Spleen (tissue), 7 donors: ENCODE results near the gene CDK8.

ENCODE experiments used
- POLR2A ChIP-seq, 3 donors: fragments of 450-650 bp; IDR thresholded peaks; one replicate each; pipeline ENCODE4 v1.5.1; 2017; ENCODE audit warnings: antibody characterized with exemption in 3 of 3, mild to moderate bottlenecking in 1 of 3
- POLR2AphosphoS5 ChIP-seq, 3 donors: sonication (generic); formaldehyde crosslinking; IDR thresholded peaks; one replicate each; pipeline ENCODE4 v1.5.1; 2017; ENCODE audit warnings: antibody characterized with exemption in 3 of 3
- TF ChIP-seq, protein P1 (sequence below), 11 experiments: fragments of 200-600 bp in 7 of 11; fragments of 450-650 bp in 4 of 11; sonication (generic) in 4 of 11; IDR thresholded peaks in 8 of 11; conservative IDR thresholded peaks in 3 of 11; 1 replicate in 7 of 11; 2 replicates in 4 of 11; pipeline versions ENCODE4 v1.4.0 to v1.8.0; 2016 to 2021; ENCODE audit warnings: antibody characterized with exemption in 11 of 11, inconsistent platforms in 4 of 11, mild to moderate bottlenecking in 1 of 11
- donor health status: DM: no; HTN: no; CAD: no; lungs with moderate emphysema.
- donor health status: DM: no; HTN: no; CAD: no.
- donor health status: DM: no; HTN: no; CAD: no.

DNA sequence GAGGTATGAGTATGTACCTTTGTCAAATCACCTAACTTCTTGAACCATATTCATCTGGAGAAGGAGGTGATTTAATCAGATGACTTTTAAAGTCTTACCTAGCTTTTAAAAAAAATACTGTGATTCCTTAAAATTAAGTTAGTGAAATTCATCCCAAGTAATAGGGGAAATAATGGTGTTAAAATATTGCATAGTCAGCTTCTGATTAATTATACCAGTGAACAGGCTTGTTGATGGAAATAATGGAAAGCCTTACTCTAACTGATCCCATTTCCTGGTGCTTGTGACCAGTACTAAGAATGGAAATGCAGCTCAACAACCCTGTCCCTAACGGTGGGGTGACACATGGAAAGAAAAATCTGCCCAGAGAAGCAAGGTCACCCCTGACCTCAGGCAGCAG, 130.7 kb downstream of the CDK8 start:
- TF ChIP-seq, protein P1, sequence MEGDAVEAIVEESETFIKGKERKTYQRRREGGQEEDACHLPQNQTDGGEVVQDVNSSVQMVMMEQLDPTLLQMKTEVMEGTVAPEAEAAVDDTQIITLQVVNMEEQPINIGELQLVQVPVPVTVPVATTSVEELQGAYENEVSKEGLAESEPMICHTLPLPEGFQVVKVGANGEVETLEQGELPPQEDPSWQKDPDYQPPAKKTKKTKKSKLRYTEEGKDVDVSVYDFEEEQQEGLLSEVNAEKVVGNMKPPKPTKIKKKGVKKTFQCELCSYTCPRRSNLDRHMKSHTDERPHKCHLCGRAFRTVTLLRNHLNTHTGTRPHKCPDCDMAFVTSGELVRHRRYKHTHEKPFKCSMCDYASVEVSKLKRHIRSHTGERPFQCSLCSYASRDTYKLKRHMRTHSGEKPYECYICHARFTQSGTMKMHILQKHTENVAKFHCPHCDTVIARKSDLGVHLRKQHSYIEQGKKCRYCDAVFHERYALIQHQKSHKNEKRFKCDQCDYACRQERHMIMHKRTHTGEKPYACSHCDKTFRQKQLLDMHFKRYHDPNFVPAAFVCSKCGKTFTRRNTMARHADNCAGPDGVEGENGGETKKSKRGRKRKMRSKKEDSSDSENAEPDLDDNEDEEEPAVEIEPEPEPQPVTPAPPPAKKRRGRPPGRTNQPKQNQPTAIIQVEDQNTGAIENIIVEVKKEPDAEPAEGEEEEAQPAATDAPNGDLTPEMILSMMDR (IDR thresholded peaks at IDR 0.05 in 8 of 11, conservative IDR thresholded peaks at IDR 0.05 in 3 of 11), result no peak
- TF ChIP-seq POLR2A (IDR thresholded peaks at IDR 0.05) (no peak), POLR2AphosphoS5 (IDR thresholded peaks at IDR 0.05) (no peak)
